ENCODE data around the gene IQUB.
"Not testable (repeated sequence)": the region's sequence is repeated elsewhere in the genome, so short reads cannot be mapped to it uniquely, and the experiment has no call there.

The IQUB gene

GRCh38 chr7:123425246-123425645 is 109.1 kb downstream of the IQUB start:
- FAIRE-seq, result no peak
- DNase-seq (ENCODE audit: insufficient read length, low spot score), result no peak

- no peak for DNase-seq (ENCODE audit: insufficient read length, low spot score)
- FAIRE-seq, result no peak
Measured at GRCh38 chr7:123424463-123424862, 109.9 kb downstream of the IQUB start.

GRCh38 chr7:123423622-123424021 is 110.8 kb downstream of the IQUB start:
- no peak for DNase-seq (ENCODE audit: insufficient read length, low spot score)
- no peak for FAIRE-seq

GRCh38 chr7:123417580-123417979 is 116.8 kb downstream of the IQUB start:
- FAIRE-seq, result no peak
- no peak for DNase-seq (ENCODE audit: insufficient read length, low spot score)

DNA sequence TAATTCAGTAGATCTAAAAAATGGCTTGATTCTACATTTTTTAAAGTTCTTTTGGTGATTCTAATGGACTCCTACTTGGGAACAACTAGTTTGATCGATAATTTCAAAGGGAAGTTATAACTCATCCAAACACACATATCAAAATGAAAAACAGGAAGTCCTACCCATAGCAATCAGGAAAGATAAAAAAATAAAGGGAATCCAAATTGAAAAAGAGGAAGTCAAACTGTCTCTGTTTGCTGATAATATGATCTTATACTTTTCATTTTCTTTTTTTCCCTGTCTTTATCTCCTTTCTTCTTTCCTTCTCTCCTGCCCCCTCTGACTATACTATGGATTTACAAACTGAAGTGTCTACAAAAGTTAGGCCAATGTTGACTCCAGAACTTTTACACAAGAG is 118.8 kb downstream of the IQUB start:
- FAIRE-seq (no peak), DNase-seq (ENCODE audit: insufficient read length, low spot score) (no peak)

- DNase-seq (ENCODE audit: insufficient read length, low spot score) (no peak), FAIRE-seq (no peak)
Measured at GRCh38 chr7:123410273-123410904, 124.0 kb downstream of the IQUB start.

DNA sequence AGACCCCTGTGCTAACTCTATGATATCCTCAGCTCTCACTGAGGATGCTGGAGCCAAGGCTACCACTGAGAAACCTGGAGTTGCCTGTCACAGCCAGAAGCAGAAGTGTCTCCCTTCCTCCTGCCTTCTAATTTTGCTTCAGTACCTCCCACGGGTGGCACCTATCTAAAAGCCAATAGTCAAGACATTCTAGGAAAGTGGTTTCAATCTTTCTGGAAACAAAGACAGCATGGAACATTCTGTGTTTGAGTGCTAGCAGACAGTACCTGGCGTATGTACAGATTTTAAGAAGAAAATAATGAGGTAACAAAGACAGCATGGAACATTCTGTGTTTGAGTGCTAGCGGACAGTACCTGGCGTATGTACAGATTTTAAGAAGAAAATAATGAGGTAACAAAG is 126.4 kb downstream of the IQUB start:
- DNase-seq (ENCODE audit: insufficient read length, low spot score), result not testable (repeated sequence)

More for the DNA sequence above, 126.4 kb downstream of the IQUB start:
- FAIRE-seq, result not testable (repeated sequence)
